ENCODE data around the gene GLB1L2. TPM values are rescaled to one million over a fixed set of nuclear protein-coding genes. Genes with fewer than 3 reads are reported as not detected.

Gene GLB1L2
- total and polyA plus RNA-seq, 3 donors from 2014 or later = 18.5 to 29.9 (median 29.1) TPM

DNA sequence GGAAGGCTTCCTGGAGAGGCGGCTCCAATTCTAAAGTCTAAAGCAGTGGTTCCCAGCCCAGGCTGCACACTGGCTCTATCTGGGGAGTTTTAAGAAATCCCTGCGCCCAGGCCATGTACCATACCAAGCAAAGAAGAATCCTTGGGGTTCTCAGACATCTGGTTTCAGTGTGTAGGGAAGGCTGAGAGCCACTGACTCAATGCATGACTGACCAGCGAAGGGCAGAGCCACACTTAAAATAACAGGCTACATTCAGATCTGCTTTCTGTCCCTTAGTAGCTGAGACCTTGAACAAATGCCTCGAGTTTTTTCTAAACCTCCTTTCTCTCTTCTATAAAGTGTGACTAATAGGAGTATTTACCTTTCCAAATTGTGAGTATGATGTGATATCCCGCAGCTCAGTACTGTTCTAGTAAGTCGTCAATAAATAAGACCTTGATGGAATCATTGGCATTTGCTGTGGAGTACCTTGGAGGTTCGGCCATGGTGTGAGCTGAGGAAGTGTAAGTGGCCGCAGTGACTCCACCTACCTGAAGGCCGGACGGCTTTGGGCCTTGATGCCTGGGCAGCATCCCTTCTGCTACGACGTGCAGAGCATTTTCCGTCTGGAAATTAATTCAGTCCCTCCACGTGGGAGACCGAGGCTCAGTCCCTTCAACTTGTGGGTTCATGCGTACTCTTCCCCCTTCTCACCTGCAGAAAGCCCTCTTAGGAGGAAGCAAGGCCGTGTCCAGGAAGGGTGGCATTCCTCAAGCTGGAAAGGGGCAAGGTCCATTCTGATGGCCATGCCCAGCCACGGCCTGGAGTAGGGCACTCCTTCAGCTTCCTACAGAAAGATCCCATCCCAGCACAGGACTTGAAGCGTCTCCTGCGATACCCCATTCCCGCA lies 25.1 kb downstream of the GLB1L2 start:
- Histone ChIP-seq H3K4me3 (no peak overlapping the region), H3K27ac (no peak overlapping the region), H3K36me3 (ENCODE audit: low read depth, missing control alignments) (no peaks in the 10 kb centered on the region), H3K4me1 (no peaks in the 10 kb centered on the region), H3K27me3 (no peaks in the 10 kb centered on the region), H3K9me3 (no peaks in the 10 kb centered on the region)
- WGBS, 2 donors = 92% methylated on average over 14 to 21 of the region's 21 CpGs
- no peak for DNase-seq
- intact Hi-C loops (cut with DNase I; ENCODE audit: low total_unique reads) = no loop called here
- TF ChIP-seq POLR2A (IDR thresholded peaks at IDR 0.05) = no peak
- TF ChIP-seq, protein P1, sequence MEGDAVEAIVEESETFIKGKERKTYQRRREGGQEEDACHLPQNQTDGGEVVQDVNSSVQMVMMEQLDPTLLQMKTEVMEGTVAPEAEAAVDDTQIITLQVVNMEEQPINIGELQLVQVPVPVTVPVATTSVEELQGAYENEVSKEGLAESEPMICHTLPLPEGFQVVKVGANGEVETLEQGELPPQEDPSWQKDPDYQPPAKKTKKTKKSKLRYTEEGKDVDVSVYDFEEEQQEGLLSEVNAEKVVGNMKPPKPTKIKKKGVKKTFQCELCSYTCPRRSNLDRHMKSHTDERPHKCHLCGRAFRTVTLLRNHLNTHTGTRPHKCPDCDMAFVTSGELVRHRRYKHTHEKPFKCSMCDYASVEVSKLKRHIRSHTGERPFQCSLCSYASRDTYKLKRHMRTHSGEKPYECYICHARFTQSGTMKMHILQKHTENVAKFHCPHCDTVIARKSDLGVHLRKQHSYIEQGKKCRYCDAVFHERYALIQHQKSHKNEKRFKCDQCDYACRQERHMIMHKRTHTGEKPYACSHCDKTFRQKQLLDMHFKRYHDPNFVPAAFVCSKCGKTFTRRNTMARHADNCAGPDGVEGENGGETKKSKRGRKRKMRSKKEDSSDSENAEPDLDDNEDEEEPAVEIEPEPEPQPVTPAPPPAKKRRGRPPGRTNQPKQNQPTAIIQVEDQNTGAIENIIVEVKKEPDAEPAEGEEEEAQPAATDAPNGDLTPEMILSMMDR (IDR thresholded peaks at IDR 0.05) = no peak

DNA sequence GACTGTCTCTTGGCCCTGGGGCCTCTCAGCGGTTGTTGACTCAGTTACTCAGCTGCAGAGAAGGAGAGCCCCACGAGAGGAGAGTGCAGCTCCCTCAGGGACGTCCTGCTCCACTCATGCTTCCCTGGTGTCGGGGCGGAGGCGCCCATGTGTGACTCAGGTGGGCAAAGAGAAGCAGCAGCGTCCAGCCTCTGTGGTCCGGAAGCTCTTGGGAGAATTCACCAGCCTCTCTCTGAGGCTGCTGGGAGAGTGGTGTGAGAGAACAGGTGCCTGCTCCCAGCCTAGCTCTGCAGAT lies 25.7 kb downstream of the GLB1L2 start:
- intact Hi-C loops (cut with DNase I; ENCODE audit: low total_unique reads) = no loop called here
- no peak for DNase-seq
- H3K4me1 ChIP-seq = no peaks in the 10 kb centered on the region
- H3K27ac ChIP-seq = no peak overlapping the region
- H3K36me3 ChIP-seq (ENCODE audit: low read depth, missing control alignments) = no peaks in the 10 kb centered on the region
- no peaks in the 10 kb centered on the region for H3K27me3 ChIP-seq
- H3K4me3 ChIP-seq = no peak overlapping the region
- TF ChIP-seq, protein P1 (IDR thresholded peaks at IDR 0.05) = no peak
- no peak for TF ChIP-seq POLR2A (IDR thresholded peaks at IDR 0.05)
- no peaks in the 10 kb centered on the region for H3K9me3 ChIP-seq
- 89% methylated on average over 8 of the region's 8 CpGs; no CpG with 5 or more reads in 1 of the 2 donors for WGBS, 2 donors

DNA sequence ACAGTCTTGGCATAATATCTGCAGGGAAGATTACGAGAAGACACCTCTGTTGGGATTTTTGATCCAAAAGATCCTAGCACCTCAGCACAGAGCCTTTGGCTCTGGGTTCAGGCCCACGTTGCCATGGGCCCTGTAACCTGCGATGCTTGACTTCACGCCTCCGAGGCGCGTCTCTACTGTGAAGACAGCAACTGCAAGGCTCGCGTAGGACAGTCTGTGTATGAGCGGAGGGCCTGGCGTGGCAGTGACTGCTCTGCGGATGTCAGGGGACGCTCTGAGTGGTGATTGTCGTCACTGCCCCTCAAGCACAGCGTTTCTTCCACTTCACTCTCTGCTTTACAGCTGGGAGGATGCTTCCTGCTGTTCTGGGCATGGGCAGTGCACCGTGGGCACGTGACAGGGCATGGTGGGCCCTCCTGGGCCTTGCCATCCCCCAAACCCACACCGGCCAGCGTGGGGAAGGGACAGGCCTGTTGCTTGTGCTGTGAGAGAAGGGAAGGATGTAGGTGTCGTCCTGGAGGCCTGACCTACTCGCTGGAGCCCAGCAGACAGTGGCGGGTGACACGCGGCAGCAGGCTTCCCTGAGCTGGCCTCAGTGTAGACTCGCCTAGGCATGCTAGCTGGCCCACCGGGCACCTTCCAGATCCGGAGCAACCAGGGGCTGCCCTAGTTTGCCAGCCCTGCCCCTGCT lies 26.5 kb downstream of the GLB1L2 start:
- Histone ChIP-seq H3K4me3 (no peak overlapping the region), H3K9me3 (no peaks in the 10 kb centered on the region), H3K4me1 (no peaks in the 10 kb centered on the region), H3K36me3 (ENCODE audit: low read depth, missing control alignments) (no peaks in the 10 kb centered on the region), H3K27ac (no peak overlapping the region), H3K27me3 (no peaks in the 10 kb centered on the region)
- WGBS, 2 donors = 90 to 96% methylated on average over 19 to 27 of the region's 27 CpGs
- DNase-seq = no peak
- intact Hi-C loops (cut with DNase I; ENCODE audit: low total_unique reads) = no loop called here
- TF ChIP-seq, protein P1 (IDR thresholded peaks at IDR 0.05) = no peak
- TF ChIP-seq POLR2A (IDR thresholded peaks at IDR 0.05) = no peak

DNA sequence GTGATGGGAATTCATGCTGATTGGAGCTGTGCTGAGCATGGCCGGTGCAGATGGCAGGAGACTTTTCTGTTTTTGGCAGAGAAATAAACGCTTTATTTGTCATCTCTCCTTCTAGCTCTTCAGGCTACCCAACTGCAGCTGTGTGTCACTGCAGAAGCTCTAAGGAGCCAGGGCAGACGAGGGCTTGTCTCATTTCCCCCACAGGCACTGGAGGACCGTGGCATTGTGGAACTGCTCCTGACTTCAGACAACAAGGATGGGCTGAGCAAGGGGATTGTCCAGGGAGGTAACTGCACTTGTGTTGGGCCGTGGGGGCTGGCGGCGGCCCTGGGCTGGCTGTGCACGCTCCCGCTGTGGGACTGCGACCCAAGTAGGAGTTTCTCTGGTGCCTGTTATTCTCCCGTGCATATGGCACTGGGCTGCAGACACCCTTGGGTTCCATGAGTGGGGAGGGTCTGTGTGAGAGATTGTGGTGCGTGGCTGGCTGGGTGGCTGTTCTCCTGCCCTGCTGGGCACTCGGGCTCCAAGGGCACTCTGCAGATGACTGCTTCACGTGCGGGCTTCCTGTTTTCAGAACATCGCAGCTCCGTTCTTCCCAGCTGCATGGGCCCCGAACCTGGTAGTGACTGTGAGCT lies 27.2 kb downstream of the GLB1L2 start:
- intact Hi-C loops (cut with DNase I; ENCODE audit: low total_unique reads) = no loop called here
- 85 to 93% methylated on average over 16 to 18 of the region's 18 CpGs for WGBS, 2 donors
- no peak for DNase-seq
- Histone ChIP-seq H3K4me1 (no peaks in the 10 kb centered on the region), H3K9me3 (no peaks in the 10 kb centered on the region), H3K4me3 (no peak overlapping the region), H3K27ac (no peak overlapping the region), H3K27me3 (no peaks in the 10 kb centered on the region), H3K36me3 (ENCODE audit: low read depth, missing control alignments) (no peaks in the 10 kb centered on the region)
- TF ChIP-seq POLR2A (IDR thresholded peaks at IDR 0.05) = no peak
- TF ChIP-seq, protein P1 (IDR thresholded peaks at IDR 0.05) = no peak

Measured in testis (tissue), 3 donors.